Liver (tissue), 9 donors: ENCODE results near the gene CAMK2B. TPM values are rescaled to one million over a fixed set of nuclear protein-coding genes. Genes with fewer than 3 reads are reported as not detected.

Experiments
- DNase-seq: peaks from one replicate; pipeline ENCODE4 v3.0.0-alpha.2; 2017; ENCODE audit warnings: low spot score
- H3K27ac ChIP-seq, 2 donors: one replicate each; pipeline ENCODE4 v1.7.0; 2013; ENCODE audit warnings: inconsistent platforms in 2 of 2, low read length in 2 of 2, control low read depth in 1 of 2, low read depth in 1 of 2, mild to moderate bottlenecking in 1 of 2
- H3K27me3 ChIP-seq, 4 donors: one replicate each; pipeline versions ENCODE4 v1.6.1 to v1.7.0; 2013; ENCODE audit warnings: low read length in 3 of 4, inconsistent platforms in 1 of 4, mild to moderate bottlenecking in 1 of 4, moderate library complexity in 1 of 4; ENCODE audit not compliant: control insufficient read depth in 4 of 4, insufficient read depth in 4 of 4
- H3K36me3 ChIP-seq, 4 donors: one replicate each; pipeline versions ENCODE4 v1.6.1 to v1.7.0; 2013; ENCODE audit warnings: low read length in 3 of 4, mild to moderate bottlenecking in 3 of 4, low read depth in 1 of 4, moderate library complexity in 1 of 4; ENCODE audit not compliant: control insufficient read depth in 4 of 4, insufficient read depth in 3 of 4
- H3K4me1 ChIP-seq, 4 donors: one replicate each; pipeline versions ENCODE4 v1.6.1 to v1.7.0; 2013; ENCODE audit warnings: low read length in 3 of 4, mild to moderate bottlenecking in 3 of 4, moderate library complexity in 1 of 4; ENCODE audit not compliant: control insufficient read depth in 4 of 4, insufficient read depth in 4 of 4
- H3K4me3 ChIP-seq, 3 donors: one replicate each; pipeline versions ENCODE4 v1.6.1 to v1.7.0; 2013; ENCODE audit warnings: low read length in 3 of 3, control low read depth in 1 of 3, low read depth in 1 of 3, mild to moderate bottlenecking in 1 of 3
- H3K9ac ChIP-seq, 2 donors: one replicate each; pipeline ENCODE4 v1.7.0; 2013; ENCODE audit warnings: low read length in 2 of 2, mild to moderate bottlenecking in 2 of 2, moderate library complexity in 2 of 2, control low read depth in 1 of 2, low read depth in 1 of 2
- H3K9me3 ChIP-seq, 4 donors: one replicate each; pipeline versions ENCODE4 v1.6.1 to v1.7.0; 2013; ENCODE audit warnings: low read length in 3 of 4; ENCODE audit not compliant: control insufficient read depth in 4 of 4
- CTCF ChIP-seq: fragments of 150-350 bp; IDR thresholded peaks from 2 replicates; pipeline ENCODE4 v1.5.1; 2017; ENCODE audit warnings: improper control_type of control experiment, low read depth, low read length; ENCODE audit not compliant: missing input control
- EGR1 ChIP-seq, 2 donors: IDR thresholded peaks; 2 replicates each; pipeline ENCODE4 v1.6.1; 2016 to 2018; ENCODE audit warnings: antibody characterized with exemption in 2 of 2, low read depth in 2 of 2
- FOXA1 ChIP-seq: IDR thresholded peaks from 2 replicates; pipeline ENCODE4 v1.6.1; 2016; ENCODE audit warnings: antibody characterized with exemption
- GABPA ChIP-seq, 2 donors: IDR thresholded peaks in 1 of 2; conservative IDR thresholded peaks in 1 of 2; 2 replicates each; pipeline ENCODE4 v1.6.1; 2016; ENCODE audit warnings: antibody characterized with exemption in 2 of 2, mild to moderate bottlenecking in 1 of 2, moderate library complexity in 1 of 2
- HNF4G ChIP-seq: IDR thresholded peaks from 2 replicates; pipeline ENCODE4 v1.6.1; 2016; ENCODE audit warnings: antibody characterized with exemption
- JUND ChIP-seq, 2 donors: IDR thresholded peaks; 2 replicates each; pipeline ENCODE4 v1.6.1; 2016; ENCODE audit warnings: antibody characterized with exemption in 2 of 2
- MAX ChIP-seq: IDR thresholded peaks from 2 replicates; pipeline ENCODE4 v1.6.1; 2016; ENCODE audit warnings: antibody characterized with exemption
- NR2F2 ChIP-seq: IDR thresholded peaks from 2 replicates; pipeline ENCODE4 v1.6.1; 2016; ENCODE audit warnings: antibody characterized with exemption
- REST ChIP-seq: IDR thresholded peaks from 2 replicates; pipeline ENCODE4 v1.6.1; 2016; ENCODE audit warnings: antibody characterized with exemption, mild to moderate bottlenecking
- RXRA ChIP-seq, 2 donors: IDR thresholded peaks; 2 replicates each; pipeline ENCODE4 v1.6.1; 2017 to 2018; ENCODE audit warnings: antibody characterized with exemption in 2 of 2, mild to moderate bottlenecking in 1 of 2
- SP1 ChIP-seq: IDR thresholded peaks from 2 replicates; pipeline ENCODE4 v1.6.1; 2018; ENCODE audit warnings: antibody characterized with exemption, mild to moderate bottlenecking
- YY1 ChIP-seq: IDR thresholded peaks from 2 replicates; pipeline ENCODE4 v1.6.1; 2016; ENCODE audit warnings: antibody characterized with exemption, mild to moderate bottlenecking
- ZBTB33 ChIP-seq: IDR thresholded peaks from 2 replicates; pipeline ENCODE4 v1.6.1; 2016; ENCODE audit warnings: antibody characterized with exemption
- WGBS: extraction: QIAGEN DNeasy Blood & Tissue Kit; methylation state at CpG from one replicate; pipeline ENCODE4 v1.1.7; 2013; 5-methylcytosine and 5-hydroxymethylcytosine counted together
- polyA plus RNA-seq, 2 donors: library from polyadenylated mRNA; stranded (reverse) in 1 of 2; unstranded in 1 of 2; fragments of 200-250 nt in 1 of 2; fragments of >200 nt in 1 of 2; fragmentation: Nextera tagmentation in 1 of 2; extraction: Ambion mirVana in 1 of 2; gene quantifications; one replicate each; pipeline versions ENCODE4 v1.2.1 to v1.2.3, GENCODE V29; 2013 to 2015
- total RNA-seq, 2 donors: library from RNA; depleted of rRNA; stranded (reverse); fragments of >200 nt; gene quantifications; one replicate each; pipeline ENCODE4 v1.2.3, GENCODE V29; 2014
- donor health status: healthy.
- donor health status: healthy.
- donor health status: healthy.
- donor health status: healthy.
- donor health status: healthy.

Gene CAMK2B
- total and polyA plus RNA-seq, 4 donors: 2.1 to 3.3 (median 2.2) TPM; not detected in 1

GRCh38 chr7:44280993-44281721, 44.2 kb downstream of the CAMK2B start:
- Histone ChIP-seq H3K4me3 (no peak overlapping the region), H3K36me3 (no peaks in the 10 kb centered on the region), H3K9me3 (no peaks in the 10 kb centered on the region), H3K9ac (no peak overlapping the region), H3K27me3 (no peaks in the 10 kb centered on the region), H3K27ac (no peak overlapping the region), H3K4me1 (no peaks in the 10 kb centered on the region)
- WGBS: 89% methylated on average over 20 of the region's 20 CpGs
- TF ChIP-seq FOXA1 (no peak), REST (no peak), YY1 (no peak), HNF4G (no peak), MAX (no peak), CTCF (no peak), NR2F2 (no peak)
- no peak for DNase-seq

- no peak overlapping the region for H3K27ac ChIP-seq
- H3K4me1 ChIP-seq: no peaks in the 10 kb centered on the region
- WGBS: 83% methylated on average over 8 of the region's 8 CpGs
- H3K4me3 ChIP-seq: no peak overlapping the region
- H3K27me3 ChIP-seq: no peaks in the 10 kb centered on the region
- H3K36me3 ChIP-seq: no peaks in the 10 kb centered on the region
- H3K9me3 ChIP-seq: no peaks in the 10 kb centered on the region
- no peak for TF ChIP-seq JUND (IDR thresholded peaks at IDR 0.05)
- no peak for TF ChIP-seq NR2F2
- TF ChIP-seq GABPA (IDR thresholded peaks at IDR 0.05 in 1 of 2, conservative IDR thresholded peaks at IDR 0.05 in 1 of 2): no peak
- no peak for TF ChIP-seq HNF4G
- no peak for TF ChIP-seq FOXA1
- no peak for TF ChIP-seq SP1
- no peak overlapping the region for H3K9ac ChIP-seq
- DNase-seq: no peak
These were observed 44.8 kb downstream of the CAMK2B start for GRCh38 chr7:44280636-44280992.

GRCh38 chr7:44279731-44280505, 45.5 kb downstream of the CAMK2B start:
- DNase-seq: no peak
- H3K4me1 ChIP-seq: no peaks in the 10 kb centered on the region
- no peaks in the 10 kb centered on the region for H3K36me3 ChIP-seq
- no peak overlapping the region for H3K9ac ChIP-seq
- H3K27me3 ChIP-seq: no peaks in the 10 kb centered on the region
- no peak overlapping the region for H3K4me3 ChIP-seq
- H3K27ac ChIP-seq: no peak overlapping the region
- H3K9me3 ChIP-seq: no peaks in the 10 kb centered on the region
- WGBS: 87% methylated on average over 15 of the region's 15 CpGs
- no peak for TF ChIP-seq EGR1 (IDR thresholded peaks at IDR 0.05; ENCODE audit: low read depth in 2 of 2)
- no peak for TF ChIP-seq RXRA (IDR thresholded peaks at IDR 0.05)
- TF ChIP-seq REST: no peak
- TF ChIP-seq MAX: no peak
- no peak for TF ChIP-seq ZBTB33
